ENCODE data around the gene CLDN16.

The CLDN16 gene

DNA sequence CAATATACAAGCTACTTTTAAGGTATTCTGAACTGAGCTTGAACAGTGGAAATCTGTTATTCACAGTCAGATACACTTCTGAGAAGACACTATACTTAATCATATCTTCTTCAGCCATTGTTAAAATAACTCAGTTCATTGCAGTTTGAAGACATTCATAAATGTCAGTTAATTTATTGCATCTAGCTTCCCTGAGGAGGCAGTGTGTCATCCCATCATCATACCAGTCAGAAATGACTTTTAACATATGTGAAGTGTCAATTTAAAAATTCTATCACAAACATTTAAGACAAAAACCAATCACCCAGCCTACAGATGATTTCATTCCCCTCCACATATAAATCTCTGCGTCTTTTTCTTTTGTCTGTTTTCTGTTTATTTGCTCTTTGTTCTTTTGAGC, 54.3 kb downstream of the CLDN16 start:
- no peak for DNase-seq (ENCODE audit: low spot score)

DNA sequence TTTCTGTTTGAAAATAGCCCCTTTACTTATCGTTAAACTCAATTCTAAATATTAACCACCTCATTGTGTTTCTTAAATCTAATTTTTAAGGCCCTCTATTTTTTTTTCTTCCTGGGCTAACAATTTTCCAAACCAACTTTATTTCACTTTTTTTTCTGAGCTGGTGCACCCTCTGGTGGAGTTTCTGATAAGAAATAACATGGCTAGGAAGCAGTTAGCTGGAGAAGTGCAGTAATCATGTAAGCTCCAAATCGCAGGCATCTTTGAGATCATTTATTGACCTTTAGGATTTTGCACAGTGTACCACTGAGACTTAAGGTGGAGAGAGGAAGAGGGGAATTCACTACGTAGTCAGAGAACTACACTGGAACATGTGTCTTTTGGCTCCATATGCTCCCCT, 55.3 kb downstream of the CLDN16 start:
- no peak for DNase-seq (ENCODE audit: low spot score)

DNA sequence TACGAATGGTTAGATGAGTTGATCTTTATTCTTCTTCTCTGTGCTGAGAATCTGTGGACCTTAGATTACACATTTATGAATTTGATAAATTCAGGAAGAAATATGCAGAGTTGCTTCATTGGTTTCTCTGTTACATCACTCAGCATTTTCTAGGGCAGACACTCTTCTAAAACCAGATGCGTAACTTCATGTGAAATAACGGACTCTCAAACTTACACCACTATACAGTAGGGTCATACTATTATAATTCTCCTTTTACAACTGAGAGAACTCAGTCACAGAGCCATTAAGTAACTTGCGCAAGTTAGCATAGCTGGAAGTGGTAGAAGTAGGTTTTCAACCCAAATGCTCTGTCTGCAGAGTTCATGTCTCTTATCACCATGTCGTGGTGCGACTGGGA, 56.0 kb downstream of the CLDN16 start:
- no peak for DNase-seq (ENCODE audit: low spot score)

DNA sequence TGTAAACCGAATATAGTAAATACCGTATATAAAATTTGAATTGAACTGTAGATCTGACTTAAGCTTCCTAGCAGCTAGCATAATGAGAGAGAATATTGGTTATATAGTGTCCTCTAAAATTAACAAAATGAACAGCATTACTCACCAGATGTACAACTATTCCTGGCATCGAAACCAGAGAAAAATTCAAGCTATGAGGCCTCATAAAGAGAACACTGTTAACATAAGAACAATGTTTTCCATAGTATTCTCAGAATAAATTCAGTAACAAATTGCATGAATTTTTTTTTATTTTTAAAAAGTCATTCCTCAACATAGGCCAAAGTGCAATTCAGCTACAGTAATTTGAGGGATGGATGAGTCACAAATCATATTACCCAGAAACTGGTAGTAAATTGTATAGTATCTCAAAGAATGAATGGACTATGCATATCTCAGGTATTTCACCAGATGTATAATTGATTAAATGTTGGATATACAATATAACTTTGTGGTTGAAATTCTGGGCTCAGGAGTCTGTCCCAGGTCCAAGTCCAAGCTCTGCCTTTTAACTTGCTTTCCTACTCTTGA, 56.7 kb downstream of the CLDN16 start:
- DNase-seq (ENCODE audit: low spot score), result no peak

DNA sequence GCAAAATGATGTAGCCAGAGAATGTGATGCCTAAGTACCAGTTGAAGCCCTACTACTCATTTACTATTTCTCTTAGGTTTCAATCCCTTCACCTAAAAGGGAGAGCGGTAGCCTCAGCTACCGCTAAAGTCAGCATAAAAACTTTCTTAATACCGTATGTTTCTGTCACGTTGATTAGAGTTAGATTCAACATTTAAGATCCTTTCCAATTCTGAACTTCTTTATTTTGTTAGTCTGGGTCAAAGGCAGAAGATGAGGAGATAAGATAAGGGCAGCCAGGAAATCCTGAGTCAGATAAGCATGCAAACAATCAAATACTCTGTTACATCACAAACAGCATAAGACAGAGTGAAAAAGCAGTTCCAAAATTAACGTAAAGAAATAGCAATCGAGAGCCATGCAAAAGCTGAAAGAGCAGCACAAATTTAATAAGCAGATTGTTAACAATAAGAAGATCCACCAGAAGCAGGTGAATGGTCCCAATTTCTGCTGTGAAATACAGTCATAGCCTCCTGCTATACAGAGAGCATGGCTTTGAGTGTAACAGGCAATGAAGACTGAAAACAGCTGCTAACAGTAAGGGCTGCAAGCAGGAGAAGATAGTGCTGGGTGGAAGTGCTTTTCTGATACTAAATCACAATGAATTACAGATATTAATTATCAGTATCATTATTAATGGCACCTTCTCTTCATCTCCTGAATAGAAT, 58.8 kb downstream of the CLDN16 start:
- DNase-seq (ENCODE audit: low spot score), result no peak

DNA sequence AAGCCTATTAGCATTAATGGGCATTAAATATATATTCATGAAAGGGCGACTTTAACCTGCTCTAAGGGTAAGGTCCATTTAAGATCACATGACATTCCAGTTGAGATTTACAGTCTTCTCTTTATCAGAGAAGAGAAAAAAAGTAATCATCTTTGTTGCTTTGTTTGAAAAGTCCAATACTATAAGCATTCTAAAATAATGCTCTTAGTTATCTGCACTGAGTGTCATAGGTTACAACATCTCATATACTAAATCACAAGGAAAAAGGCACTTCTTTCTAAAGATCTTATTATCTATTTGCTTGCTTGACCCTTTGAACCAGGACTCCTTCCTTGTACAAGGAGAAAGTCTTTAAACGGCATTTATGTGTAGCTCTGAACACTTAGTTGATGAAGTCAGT, 60.3 kb downstream of the CLDN16 start:
- DNase-seq (ENCODE audit: low spot score), result no peak

DNA sequence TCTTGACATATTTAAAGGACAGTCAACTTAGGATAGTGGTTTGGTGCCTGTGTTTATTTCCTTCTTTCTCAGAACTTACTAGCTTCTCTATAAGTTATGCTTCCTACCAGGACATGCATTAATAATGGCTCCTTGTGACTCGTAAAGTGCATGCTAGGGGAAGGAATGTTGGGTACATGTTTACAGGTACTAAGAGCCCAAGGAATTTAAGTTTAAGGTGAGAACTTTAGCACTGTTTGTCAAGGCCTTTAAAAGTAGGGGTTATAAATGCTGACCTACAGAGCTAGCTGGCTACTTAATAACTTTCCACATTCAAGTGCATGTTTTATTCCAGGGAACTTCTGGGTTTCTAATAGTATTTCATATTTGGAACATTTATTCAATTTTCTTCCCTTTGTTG, 61.8 kb downstream of the CLDN16 start, which contains the start of gene TMEM207:
Gene TMEM207 (minus strand): TSS at position 101 of the 400 bp plus-strand sequence. CDS start 92 bp downstream, at position 9.
- no peak for DNase-seq (ENCODE audit: low spot score)

DNA sequence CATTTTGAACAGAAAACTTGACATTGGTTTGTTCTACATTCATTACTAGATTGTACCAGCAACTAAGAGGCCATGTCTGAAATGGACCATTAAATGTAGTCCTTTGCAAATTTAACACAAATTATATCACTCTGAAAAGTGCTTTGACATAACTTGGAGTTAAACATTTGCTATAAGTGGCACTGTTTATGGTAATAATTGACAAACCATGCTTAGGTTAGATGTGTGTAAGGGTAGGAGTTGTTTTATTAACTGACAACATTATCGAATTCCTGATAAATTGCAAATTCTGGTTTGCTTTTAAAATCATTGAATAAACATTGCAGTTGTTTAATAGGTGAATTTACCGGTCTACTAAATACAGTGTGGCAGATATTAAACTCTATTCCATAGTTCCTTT, 67.9 kb downstream of the CLDN16 start:
- no peak for DNase-seq (ENCODE audit: low spot score)

DNA sequence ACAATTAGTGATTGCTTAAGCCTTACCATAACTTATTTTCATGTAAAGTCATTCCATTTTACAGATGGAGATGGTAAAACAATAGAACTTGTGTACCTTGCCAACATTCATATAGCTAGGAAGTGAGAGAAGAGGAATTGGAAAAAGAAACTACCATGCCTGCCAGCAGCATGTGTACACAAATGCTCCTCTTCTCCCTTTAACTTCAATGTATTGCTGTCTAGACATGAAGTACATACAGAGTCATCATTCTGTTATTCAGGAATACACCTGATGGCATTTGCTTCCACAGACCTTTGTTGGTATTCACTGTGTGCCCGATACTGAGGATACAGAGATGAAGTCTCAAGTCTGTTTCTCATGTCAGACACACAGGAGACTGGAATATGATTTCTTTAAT, 68.8 kb downstream of the CLDN16 start:
- DNase-seq (ENCODE audit: low spot score), result no peak

DNA sequence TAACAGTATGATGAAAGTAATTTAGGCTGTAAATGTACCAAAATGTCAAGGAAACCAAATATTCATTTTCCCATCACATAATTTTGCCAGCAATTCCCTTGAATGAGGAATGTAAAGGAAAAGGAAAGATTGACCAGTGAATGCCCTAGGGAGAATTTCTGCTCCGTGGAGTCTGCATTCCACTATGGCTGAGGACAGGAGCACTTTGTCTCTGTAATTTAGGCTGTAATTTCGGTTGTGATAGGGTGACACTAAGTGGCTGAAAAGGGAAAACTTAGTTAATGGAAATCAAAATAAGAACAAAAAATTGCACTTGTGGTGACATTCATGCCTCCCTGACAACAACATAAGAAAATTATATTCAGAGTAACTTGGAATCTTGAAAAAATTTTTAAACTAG, 70.1 kb downstream of the CLDN16 start:
- no peak for DNase-seq (ENCODE audit: low spot score)
